HG03460 (cell line): Measurements from ENCODE around the gene TMEM125.

Experiments used
- ATAC-seq: cut with Tn5 transposase; IDR thresholded peaks from one replicate; pipeline ENCODE4 v1.9.1; 2021; ENCODE audit not compliant: unreplicated experiment

The TMEM125 gene

DNA sequence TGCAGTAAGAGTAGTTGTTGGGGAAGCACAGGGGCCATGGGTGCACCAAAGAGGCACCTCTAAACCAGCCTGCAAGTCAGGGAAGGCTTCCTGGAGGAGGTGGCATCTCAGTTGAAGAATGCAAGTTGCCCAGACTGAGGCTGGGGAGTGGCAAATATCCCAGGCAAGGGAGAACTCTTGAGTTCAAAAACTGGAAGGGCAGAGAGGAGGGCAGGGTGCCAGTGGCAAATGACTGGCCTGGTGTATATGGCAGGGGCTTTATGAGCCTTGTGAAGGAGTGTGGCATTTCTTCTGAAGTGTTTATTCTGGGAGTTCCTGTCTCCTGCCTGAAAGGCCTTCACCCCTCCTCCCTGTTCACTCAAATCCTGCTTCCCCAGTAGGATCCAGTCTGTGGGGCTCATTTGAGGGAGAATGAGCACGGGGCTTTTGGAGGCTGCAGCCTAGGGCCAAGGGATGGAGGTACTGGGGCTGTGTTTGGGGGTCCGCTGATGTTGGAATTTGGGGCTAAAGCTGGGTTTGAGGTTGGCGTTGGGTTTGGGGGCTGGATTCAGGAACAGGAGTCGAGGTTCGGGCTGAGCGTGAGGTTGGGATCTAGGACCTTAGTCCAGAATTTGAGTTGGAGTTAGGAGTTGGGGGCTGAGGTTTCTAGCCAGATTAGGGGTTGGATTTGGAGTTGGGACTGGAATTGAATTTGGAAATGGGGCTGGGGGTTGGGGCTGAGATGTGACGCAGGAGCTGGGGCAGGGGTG lies at the start of gene TMEM125:
Gene TMEM125 (plus strand): TSS at position 357 of the 749 bp plus-strand sequence. CDS start 2,740 bp downstream, outside the sequence.
- ATAC-seq, result no peak

DNA sequence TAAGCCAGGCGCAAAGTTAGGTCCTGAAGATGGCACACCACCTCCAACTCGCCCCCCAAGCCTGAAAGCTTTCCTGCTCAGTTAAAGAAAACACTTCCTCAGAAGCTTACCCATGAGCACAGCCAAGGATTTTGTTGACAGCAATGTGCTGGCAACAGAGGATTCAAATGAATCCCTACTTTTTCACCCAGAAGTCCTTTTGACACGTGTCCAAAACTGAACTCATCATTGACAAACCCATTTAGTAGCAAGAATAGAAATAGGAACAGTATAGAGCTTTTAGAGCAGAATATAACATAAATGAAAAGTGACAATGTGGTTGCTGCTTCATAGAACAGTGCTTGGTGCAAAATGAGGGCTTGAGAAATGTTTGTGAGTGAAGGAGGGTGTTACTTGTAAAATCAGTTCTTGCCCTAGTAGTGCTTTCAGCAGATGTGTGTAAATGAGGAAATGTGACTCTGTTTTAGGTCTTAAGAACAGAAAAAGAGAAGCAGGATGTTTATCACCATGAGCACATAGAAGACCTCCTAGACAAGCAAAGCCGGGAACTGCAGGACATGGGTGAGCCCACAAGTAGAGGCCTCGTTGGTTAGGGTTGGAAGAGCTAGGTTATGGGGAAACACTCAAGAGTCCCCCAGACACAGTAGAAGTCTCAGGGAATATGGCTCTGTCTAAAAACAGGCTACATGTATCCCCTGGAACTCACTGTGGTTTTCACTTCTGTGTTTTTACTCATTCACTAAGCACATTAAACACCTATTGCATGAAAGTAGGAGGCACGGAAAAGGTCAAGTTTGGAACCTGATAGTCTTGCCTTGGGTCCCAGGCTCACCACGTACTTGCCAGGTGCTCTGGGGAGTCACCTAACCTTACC lies 48.6 kb upstream of the TMEM125 start:
- ATAC-seq, result peak; percentile 68

DNA sequence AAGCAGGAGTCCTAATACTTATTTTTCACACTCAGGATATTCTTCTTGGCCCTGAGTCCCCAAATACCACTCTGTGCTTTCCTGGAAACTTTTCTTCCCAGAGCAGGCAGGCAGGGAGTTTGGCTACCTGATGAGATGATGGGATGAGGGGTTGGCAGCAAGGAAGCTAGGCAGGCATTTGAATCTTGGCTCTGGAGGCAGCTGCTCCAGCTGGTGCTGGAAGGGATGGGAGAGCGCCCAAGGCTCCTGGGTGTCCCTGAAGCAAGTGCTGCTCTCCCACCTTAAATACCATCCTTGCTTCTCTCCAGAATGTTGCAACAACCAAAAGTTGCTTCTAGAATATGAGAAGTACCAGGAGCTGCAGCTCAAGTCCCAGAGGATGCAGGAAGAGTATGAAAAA lies 48.0 kb upstream of the TMEM125 start:
- no peak for ATAC-seq

DNA sequence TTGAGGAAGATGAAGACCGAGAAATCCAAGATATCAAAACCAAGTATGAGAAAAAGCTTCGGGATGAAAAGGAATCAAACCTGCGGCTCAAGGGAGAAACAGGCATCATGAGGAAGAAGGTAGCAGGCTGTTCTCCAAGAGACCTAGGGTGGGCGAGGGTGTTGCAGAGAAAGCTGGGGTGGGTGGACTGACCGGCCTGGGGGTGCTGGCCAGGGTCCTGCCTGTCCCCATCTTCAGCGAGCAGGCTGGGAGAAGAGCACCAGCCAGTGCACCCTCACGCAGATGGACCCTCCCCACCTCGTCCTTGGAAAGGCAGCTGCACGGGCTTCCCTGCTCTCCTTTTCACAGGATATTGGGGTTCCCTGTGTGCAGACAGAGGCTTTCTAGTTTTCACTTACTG lies 46.9 kb upstream of the TMEM125 start:
- no peak for ATAC-seq

DNA sequence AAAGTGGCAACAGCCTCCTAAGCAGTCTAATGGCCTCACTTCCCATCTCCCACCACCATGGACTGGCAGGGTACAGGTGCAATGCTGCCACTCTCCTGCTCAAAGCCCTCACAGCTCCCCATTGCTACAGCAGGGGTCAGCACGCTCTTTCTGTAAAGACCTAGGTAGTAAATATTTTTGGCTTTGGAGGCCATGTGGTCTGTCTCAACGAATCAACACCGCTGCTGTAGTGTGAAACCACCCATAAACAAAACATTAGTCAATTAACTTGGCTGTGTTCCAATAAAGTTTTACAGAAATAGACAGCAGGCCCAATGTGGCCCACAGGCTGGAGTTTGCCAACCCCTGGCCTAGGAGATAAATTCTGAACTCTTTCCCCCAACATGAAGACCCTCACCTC lies 44.6 kb upstream of the TMEM125 start:
- no peak for ATAC-seq

DNA sequence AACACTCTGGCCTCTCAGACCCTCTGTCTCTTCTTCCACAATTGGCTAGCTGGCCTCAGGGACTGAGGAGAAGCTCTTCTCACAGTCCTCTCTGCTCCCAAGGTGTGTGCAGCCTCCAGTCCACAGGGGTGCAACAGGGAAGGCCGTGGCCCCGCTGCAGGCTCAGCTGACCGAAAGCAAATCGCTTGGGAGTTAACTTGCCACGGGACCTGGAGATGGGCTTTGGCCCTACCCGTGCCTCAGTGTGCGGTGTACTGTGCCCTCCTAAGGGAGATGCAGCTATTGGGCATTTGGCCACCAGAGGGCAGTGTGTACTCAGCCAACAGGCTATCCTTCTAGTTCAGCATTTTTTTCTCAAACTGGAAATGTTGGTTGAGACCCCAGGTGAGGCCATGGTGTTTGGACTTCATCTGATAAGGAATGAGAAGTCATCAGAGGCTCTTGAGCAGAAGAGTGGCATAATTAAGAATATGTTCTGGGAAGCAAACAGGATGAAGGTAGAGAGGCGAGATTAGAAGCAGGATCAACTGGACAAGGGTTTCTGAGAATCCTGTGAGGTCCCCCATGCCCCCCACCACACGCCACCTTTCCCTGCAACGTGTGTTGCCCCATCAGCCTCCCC lies 42.5 kb upstream of the TMEM125 start:
- no peak for ATAC-seq

DNA sequence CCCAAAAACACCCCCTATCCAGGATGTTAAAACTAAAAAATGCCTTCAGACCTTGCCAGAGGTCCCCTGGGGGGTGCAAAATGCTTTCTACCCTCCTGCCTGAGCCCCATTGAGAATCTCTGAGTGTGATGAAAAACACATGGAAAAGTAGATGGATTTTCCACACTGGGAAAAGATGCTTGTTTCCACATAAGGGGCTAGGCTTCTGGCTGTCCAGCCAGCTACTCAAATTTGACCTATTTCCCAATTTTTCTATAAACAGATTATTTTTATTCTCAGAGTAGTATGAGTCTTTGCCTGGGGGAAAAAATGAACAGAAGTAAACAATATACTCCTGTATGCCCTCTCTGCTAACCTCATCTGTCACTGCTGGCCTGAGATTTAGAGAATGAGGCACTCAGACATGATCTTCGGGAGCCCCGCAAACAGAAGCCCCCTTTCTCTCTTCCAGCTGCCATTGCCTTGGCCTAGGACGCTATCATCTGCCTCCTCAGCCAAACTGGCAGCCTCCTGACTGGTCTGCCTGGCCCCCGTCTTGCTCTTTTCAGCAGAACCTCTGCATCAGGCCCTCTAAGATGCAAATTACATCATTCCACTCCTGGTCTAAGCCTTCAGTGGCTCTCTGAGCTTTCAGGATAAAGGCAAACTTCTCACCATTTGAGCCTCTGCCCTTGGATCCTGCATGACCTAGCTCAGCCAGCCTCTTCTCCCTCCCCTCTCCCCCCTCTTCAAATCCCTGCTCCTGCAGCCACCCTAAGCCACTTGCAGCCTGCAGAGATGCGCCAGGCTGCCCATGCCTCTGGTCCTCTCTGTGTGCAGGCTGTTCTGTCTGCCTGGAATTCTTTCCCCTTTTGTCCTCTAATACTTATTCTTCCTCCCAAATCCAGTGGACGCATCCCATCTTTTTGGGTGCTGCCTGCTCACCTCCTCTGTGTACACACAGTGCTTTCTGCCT lies 39.7 kb upstream of the TMEM125 start:
- no peak for ATAC-seq

DNA sequence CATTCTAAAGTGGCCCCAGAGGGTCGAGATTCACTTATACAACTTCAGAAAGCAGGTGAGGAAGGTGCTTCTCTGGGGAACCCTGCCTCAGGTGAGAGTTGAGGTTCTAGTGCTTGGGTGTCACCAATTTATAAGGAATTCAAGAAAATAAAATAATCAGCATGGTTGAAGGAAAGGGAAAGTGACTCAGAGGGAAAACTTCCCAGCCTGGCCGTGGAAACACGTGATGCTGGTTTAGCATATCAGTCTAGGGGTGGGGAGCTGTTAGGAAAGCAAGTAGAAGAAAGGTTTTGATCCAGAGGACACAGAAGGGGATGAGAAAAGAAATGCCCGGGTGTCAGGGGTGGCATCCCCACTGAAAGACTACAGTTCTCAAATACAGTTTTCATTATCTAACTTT lies 37.7 kb upstream of the TMEM125 start:
- ATAC-seq, result no peak

DNA sequence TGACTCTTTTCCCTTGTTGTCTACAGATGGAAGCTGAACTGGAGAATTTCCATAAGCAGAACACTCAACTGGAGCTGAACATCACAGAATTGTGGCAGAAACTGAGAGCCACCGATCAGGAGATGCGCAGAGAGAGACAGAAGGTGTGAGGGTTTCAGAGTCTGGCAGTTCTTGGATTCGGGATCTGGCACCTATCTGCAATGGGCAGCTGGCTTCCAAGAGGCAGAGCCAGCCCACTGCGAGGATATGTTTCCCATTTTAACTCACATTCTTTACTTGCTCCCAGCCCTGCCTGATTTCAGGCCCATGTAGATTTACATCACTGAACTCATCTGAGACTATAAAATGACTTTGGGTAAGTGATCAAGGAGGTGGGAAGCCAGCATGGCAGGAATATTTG lies 37.3 kb upstream of the TMEM125 start:
- no peak for ATAC-seq

DNA sequence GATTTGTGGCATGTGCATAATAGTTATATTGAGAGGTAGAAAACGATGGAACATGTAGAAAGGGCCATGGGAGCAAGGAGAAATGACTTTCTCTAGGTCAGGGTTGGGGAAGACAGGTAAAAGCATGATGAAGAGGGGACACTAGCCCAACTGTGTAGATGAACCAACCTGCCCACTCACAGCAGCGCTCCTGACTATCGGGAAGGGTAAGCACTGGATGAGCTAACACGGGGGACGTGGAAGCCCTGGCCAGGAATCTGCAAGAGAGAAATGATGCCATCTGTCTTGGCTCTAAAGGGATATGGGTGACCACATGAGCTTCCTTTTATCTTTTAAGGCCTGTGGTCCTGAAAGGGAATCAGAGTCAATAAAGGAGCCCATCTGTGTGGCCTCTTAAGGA lies 36.2 kb upstream of the TMEM125 start:
- ATAC-seq, result no peak

DNA sequence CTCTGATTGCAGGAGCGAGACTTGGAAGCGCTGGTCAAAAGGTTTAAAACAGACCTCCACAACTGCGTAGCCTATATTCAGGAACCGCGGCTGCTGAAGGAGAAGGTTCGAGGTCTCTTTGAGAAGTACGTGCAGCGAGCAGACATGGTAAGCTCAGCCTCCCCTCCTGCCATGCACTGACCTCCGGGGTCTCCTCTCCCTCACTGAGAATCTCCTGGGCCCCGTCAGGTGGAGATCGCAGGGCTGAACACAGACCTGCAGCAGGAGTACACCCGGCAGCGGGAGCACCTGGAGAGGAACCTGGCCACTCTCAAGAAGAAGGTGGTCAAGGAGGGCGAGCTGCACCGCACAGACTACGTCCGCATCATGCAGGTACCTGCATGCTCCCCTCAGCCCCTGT lies 35.5 kb upstream of the TMEM125 start:
- ATAC-seq, result no peak

DNA sequence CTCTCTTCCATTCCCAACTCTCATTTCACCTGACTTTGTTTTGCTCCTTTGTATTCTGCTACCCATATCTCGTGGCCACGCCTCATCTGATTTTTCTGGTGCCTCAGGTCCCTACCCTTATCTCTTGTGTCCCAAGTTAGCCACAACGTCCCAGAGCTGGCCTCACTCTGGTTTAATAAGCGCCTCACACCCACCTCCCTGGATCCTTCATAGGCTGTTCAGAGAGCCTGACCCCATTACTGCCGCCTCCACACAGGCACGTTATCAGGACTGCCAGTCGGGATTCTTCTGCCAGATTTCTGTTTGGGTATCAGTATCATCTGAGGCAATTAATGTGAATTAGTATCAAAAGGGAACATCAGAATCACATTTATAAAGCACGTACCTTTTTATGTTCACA lies 34.7 kb upstream of the TMEM125 start:
- ATAC-seq, result no peak

DNA sequence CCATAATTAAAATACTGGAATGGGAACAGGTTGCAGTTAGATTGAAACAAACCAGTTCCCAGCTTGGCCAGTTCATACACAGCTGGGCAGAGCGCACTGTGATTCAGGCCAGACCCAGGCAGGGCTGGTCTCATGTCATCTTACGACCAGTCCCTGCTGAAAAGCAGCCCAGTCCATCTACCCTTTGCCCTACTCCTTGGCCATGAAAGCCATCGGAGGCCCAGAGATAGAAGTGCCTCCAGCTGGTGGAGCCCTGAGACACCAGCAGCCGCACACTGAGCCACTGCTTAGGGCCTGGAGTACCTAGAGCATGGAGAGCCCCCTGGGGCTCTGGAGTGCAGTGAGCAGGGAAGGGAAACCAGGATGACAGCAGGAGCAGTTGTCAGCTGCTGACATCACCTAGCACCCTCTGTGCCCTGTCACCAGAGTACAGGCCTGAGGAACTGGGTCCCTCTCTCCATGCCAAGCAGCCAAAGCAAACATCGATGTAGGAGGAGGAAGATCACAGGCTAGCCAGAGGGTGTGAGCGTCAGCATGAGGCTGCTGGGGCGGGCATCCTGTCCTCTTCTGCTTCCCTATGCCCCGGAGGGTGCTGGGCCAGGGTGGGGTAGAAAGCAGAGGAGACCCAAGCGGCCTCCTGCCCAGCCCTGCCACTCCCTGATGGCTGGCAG lies 34.2 kb upstream of the TMEM125 start:
- no peak for ATAC-seq

DNA sequence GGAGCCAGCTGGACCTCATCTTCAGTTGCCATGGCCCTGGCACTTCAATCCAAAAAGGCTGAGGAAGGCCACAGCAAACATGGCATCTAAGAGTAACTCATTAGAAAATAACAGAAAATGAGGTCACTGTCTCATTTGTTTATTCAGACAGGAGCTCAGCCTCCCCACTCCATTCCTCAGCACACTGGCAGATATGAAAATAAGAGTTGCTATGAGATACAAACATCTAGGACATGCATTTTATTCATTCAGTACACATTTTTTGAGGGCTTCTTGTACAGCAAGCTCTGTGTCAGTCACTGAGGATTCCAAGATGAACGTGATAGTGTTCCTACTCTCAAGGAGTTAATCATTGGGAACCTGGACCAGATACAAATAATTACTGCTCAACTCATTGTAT lies 32.7 kb upstream of the TMEM125 start:
- ATAC-seq, result no peak

DNA sequence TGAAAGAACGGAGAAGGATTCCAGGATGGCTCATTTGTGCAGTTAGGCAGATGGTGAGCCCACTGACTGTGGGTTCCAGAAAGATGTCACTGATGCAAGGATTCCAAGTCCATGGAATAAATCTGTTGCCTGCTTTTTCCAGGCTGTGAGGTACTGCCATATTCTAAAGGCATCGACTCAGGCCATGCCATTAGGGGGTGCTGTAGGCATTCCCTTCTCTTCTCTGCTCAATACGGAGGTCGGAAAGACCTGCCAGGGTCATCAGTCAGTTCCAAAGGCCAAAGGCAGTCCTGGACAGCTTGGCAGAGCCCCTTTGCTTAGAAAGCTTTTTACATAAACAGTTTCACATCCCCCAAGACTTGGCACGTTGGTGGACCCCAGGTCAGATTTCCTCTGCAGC lies 31.7 kb upstream of the TMEM125 start:
- no peak for ATAC-seq

DNA sequence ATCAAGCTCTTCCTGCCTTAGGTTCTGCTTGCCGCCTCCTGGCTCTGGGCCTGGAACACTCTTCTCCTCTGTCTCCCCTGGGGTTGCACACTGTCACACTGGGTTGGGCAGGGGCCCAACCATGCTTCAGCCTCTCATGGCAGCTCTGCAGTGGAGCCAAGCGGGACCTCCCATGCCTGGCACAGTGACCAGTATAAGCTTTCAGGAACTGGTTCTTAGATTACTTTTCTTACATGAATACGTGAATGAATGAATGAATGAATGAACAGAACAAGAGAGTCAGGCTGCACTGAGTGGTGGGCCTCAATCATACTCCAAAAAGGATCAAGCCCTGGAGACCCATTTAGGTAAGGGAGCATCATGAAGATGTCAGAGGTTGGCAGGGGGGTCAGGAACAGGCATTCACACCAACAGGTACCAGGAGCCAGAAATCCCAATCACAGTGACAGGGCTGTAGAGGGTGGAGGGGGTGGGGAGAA lies 30.8 kb upstream of the TMEM125 start:
- peak; percentile 26 for ATAC-seq

DNA sequence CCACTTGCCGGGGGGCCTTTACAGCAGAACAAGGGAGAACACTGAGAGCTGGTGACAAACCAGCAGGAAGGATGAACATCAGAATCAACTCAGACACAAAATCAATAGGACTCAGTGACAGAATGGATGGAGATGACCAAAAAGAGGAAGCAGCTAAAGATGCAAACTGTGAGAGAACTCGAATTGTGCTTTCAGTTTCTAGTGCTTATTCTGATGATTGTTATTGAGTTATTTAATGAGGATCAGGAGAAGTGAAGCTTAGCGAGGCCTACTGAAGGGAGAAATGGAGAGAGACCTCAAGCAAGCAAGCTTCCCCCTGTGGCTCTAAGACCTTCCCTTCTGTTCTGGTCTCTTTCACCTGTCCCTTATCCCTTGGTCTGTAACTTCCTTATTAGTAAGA lies 30.3 kb upstream of the TMEM125 start:
- ATAC-seq, result peak; percentile 74

DNA sequence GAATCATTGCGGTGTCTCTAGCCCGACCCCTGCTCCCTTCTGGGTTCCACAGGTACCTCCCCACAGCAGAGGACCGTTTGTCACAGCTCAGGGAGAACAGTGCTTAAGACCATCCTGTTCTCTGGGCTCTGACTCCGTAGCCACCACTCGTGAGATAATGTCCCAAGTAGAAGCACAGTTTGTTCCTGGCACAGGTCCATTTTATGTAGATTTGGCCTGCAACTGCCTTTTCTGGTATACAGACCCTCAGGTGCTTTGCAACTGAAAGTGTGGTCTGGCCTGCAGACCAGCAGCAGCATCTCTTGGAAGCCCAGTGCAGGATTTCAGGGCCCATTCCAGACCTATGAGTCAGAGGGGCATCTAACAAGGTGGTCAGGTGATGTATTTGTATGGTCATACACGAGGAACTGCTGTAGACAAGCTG lies 28.4 kb upstream of the TMEM125 start:
- no peak for ATAC-seq

DNA sequence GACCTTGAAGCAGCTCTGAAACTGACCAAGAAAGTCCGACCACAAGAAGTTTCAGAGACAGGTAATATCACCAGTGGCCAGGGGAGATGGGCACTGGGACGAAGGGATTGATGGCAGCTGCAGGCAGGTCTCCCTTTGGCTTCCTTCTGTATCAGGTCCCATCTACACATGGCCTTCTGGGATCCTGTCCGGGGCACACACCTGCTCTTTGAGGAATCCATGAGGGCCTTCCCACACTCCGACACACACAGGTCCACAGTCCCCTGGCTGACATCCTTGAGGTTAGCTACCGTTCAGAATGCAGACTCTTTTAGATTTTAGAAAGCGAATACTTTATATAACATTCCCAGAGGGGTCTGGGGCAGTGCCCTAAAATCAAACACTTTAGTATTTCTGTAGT lies 26.5 kb upstream of the TMEM125 start:
- ATAC-seq, result no peak
